Hepatocyte (in vitro differentiated cells): Measurements from ENCODE around the gene SVBP.

Experiments used
- CTCF ChIP-seq: fragments of 200-600 bp; sonication (generic); IDR thresholded peaks from 2 replicates; pipeline ENCODE4 v1.5.1; 2016; ENCODE audit warnings: antibody characterized with exemption, mild to moderate bottlenecking; ENCODE audit not compliant: poor library complexity
- EZH2 ChIP-seq: fragments of 200-600 bp; sonication (generic); IDR thresholded peaks from 2 replicates; pipeline ENCODE4 v1.6.1; 2016; ENCODE audit warnings: antibody characterized with exemption, mild to moderate bottlenecking, borderline replicate concordance

- TF ChIP-seq CTCF (no peak), EZH2 (no peak)
These were observed 55.6 kb downstream of the SVBP start for GRCh38 chr1:42761567-42761966.
